Activated CD4-positive, alpha-beta T cell treated with anti-CD3 and anti-CD28 coated beads, Interleukin-2, amount 50 U/mL, for 1 hour (primary cell): ENCODE results near the gene INSL3.

Source experiments
- DNase-seq: peaks from one replicate; pipeline ENCODE4 v3.0.0-alpha.2; 2020

INSL3 gene

GRCh38 chr19:17821190-17821589, at the start of gene INSL3:
INSL3 (minus strand) TSS chr19:17821519; CDS start chr19:17821506, 13 bp downstream.
- DNase-seq = no peak

DNA sequence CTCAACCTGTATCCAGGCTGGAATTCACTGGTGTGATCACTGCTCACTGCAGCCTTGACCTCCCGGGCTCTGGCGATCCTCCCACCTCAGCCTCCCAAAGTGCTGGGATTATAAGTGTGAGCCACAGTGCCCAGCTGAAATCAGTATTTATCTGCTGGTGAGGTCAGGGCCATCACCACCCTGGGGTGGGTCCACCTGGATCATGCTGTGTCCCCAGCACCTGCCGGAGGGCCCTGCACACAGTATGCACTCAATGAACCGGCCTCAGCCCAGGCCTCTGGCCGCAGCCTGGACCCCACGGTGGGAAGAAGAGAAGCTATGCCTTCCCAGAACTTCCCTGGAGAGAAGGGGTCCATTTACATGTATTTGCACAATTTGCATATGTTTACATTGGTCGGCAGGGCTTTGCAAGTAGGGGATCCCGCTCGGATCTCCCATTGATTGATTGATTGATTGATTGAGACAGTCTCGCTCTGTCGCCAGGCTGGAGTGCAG, 47.8 kb upstream of the INSL3 start:
- DNase-seq = no peak

DNA sequence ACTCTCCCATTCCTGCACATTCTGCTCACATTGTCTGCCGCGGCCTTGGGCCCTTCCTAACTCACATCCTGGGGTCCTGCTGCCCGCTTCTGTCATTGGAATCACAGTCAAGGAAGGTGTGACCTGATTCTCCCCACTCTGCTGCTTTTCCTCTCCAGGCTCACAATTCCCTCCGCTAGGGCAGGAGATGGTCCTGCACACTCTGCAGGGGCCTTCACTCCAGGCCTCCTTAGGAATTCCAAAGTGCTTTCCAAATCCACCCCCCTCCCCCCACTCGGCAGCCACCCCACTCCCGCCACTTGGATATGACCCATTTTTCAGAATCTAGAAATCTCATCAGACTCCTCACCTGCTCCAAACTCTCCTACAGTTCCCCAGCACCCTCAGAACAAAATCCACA, 47.4 kb upstream of the INSL3 start:
- DNase-seq = no peak

DNA sequence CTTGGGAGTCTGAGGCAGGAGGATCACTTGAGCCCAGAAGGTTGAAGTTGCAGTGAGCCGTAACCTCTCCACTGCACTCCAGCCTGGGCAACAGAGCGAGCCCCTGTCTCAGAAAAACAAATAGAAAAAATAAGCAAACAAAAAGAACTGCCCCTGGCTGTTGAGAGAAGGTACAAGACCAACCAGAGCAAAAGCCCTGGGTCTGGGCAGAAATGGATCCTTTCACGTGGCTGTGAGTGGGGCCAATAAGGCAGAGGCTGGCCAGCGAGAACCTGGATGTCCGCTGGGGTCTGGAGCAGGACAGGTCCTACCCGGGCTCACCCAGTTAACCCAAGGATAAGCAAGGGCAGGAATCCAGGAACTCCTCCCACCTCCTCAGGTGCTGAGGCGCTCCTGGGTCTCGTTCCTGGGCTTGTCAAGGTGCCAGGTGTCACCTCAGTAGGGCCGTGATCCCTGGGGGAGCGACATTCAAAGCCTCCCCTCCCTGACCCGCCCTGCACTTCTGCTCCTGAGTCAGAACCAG, 45.7 kb upstream of the INSL3 start:
- DNase-seq = no peak

GRCh38 chr19:17866312-17866963, 45.1 kb upstream of the INSL3 start:
- no peak for DNase-seq

GRCh38 chr19:17865364-17866311, 44.3 kb upstream of the INSL3 start:
- no peak for DNase-seq

DNA sequence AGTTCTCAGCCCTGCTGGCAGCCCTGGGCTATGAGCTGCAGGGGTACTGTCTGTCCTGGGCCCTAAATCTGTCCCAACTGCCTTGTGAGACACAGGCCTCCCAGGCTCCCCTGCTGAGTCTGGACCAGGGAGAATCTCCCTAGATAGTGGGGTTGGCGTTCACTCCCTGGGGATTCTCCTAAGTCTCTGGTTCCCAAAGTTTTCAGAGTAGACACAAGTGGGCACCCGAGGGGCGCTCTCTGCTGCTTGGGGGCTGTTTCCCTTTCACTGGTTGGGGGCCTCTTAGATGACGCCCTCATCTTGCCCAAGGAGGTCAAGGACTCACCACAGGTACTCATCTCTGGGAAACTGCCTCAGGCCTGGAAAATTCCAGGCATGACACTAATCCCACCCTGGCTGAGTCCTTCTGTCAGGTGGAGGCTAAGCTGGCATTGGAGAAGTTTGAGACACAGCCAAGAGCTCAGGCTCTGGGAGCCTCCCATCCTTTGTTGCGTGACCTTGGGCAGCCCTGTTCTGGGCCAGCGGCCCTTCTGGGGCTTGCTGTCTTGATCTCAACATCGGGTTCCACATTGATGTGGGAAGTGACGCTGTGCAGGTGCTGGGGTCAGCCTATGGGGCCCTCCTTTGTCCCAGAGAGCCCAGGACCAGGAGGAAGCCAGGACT, 42.3 kb upstream of the INSL3 start:
- DNase-seq = no peak

- DNase-seq = no peak
Observed at GRCh38 chr19:17862711-17863519, 41.6 kb upstream of the INSL3 start.

- no peak for DNase-seq
Observed at GRCh38 chr19:17861542-17862402, 40.5 kb upstream of the INSL3 start.

DNA sequence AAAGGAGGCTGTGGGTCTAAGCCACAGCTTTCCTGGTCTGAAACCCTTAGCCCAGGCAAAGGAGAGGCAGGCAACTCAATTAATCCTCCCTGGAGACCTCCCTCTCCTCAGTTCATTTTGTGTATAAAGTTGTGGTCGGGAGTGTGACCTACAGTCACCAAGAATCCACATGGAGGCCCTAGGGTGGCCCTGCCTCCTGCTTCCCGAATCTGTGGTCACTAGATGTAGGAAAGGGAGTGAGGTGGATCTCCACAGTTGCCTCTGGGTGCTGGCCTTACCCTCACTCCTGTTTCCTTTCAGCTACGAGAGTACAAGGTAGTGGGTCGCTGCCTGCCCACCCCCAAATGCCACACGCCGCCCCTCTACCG, 39.7 kb upstream of the INSL3 start:
- DNase-seq = no peak

- no peak for DNase-seq
Observed at GRCh38 chr19:17860331-17860992, 39.1 kb upstream of the INSL3 start.

GRCh38 chr19:17859533-17860330, 38.4 kb upstream of the INSL3 start, which contains the start of gene RPL18A:
RPL18A (plus strand) TSS chr19:17859910; CDS start chr19:17859957, 47 bp downstream.
- peak; percentile 98 for DNase-seq

DNA sequence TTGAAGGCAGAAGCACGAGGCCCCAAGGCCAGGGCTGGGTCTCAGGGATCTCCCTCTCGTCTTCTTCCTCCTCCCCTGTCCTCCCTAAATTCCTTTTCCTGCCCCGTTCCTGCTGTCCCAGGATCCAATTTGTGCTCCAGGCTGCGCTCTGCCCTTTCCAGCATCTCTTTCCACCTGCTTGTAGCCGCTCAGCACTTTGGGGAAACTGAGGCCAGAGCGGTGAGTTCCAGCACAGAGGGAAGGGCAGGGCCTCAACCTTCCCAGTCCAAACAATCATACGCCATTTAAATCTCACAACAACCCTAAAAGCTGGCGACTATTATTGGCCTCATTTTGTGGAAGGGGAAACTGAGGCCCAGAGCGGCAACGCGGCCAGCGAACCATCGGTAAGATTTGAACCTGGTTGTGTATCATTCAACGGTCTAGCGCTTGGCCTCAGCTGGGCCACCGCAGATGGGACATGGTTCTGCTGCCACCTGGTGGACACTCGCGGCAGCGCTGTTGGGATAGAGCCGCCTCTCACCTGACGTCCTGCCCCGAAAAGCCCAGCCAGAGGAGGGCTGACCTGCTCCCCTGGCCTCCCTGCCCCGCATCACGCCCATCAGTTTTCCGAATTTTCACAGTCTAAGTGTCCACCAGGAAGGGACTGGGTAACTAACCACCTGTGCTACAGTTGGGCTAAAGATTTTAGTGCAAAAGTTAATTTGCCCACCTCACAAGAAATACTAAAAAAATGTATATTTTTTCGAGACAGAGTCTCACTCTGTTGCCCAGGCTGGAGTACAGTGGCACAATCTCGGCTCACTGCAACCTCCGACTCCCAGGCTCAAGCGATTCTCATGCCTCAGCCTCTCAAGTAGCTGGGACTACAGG, 34.2 kb upstream of the INSL3 start:
- DNase-seq = peak; percentile 92

DNA sequence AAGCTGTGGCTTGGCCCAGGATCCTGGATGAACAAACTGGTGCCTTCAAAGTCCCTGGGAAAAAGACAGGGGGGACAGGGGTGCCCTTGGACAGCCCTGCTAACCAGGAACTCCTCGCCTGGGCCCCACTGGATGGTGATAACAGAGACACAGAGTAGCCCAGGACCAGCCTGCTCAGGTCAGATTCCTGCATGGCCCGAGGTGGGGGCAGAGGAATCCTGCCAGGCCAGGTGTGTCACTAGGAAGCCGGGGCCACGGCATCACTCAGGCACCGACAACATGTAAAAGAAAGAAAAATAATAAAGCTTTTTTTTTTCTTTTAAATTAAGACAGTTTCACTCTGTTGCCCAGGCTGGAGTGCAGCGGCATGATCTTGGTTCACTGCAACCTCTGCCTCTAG, 32.7 kb upstream of the INSL3 start:
- no peak for DNase-seq

GRCh38 chr19:17848595-17849292, 27.4 kb upstream of the INSL3 start:
- DNase-seq = no peak

- peak; percentile 78 for DNase-seq
Observed at GRCh38 chr19:17847538-17848366, 26.4 kb upstream of the INSL3 start, which contains the start of gene JAK3. JAK3 (minus strand) TSS chr19:17847982; CDS start chr19:17844417, 3,565 bp downstream.

GRCh38 chr19:17846146-17846545, 24.8 kb upstream of the INSL3 start:
- DNase-seq = peak; percentile 27
